SW 1271 (cell line): ENCODE data around the gene LYRM4.
A peak's percentile ranks its signal among the peaks of the same experiment; 100 is the strongest.

Source experiments
- DNase-seq, 2 experiments: peaks; one replicate each; lab custom pipeline; 2025; lab: John Stamatoyannopoulos, UW

Gene LYRM4

GRCh38 chr6:5280920-5281319 lies 20.2 kb upstream of the LYRM4 start:
- DNase-seq = no peak

- DNase-seq = no peak
Measured at GRCh38 chr6:5279891-5280338, 19.2 kb upstream of the LYRM4 start.

GRCh38 chr6:5278565-5279120 lies 17.9 kb upstream of the LYRM4 start:
- DNase-seq = no peak

- no peak for DNase-seq
Measured at GRCh38 chr6:5278047-5278446, 17.3 kb upstream of the LYRM4 start.

- DNase-seq = no peak
Measured at GRCh38 chr6:5277589-5277988, 16.8 kb upstream of the LYRM4 start.

- no peak for DNase-seq
Measured at GRCh38 chr6:5276581-5276980, 15.8 kb upstream of the LYRM4 start.

GRCh38 chr6:5275497-5275896 lies 14.7 kb upstream of the LYRM4 start:
- peak in 1 of 2 experiments; percentile 9 for DNase-seq

GRCh38 chr6:5274231-5274630 lies 13.5 kb upstream of the LYRM4 start:
- DNase-seq = no peak

- DNase-seq = no peak
Measured at GRCh38 chr6:5271926-5272325, 11.2 kb upstream of the LYRM4 start.

GRCh38 chr6:5270093-5270680 lies 9.4 kb upstream of the LYRM4 start:
- no peak for DNase-seq

- DNase-seq = no peak
Measured at GRCh38 chr6:5266423-5266822, 5.7 kb upstream of the LYRM4 start.

- DNase-seq = peak in 1 of 2 experiments; percentile 51
Measured at GRCh38 chr6:5261545-5262109, 877 bp upstream of the LYRM4 start.

- peak; percentile 29 to 68 for DNase-seq
Measured at GRCh38 chr6:5260111-5260620, 584 bp downstream of the LYRM4 start.

GRCh38 chr6:5259428-5259827 lies 1.3 kb downstream of the LYRM4 start:
- DNase-seq = no peak

- DNase-seq = no peak
Measured at GRCh38 chr6:5257400-5257799, 3.4 kb downstream of the LYRM4 start.

- no peak for DNase-seq
Measured at GRCh38 chr6:5256952-5257351, 3.8 kb downstream of the LYRM4 start.

- no peak for DNase-seq
Measured at GRCh38 chr6:5250911-5251310, 9.8 kb downstream of the LYRM4 start.

GRCh38 chr6:5250451-5250850 lies 10.3 kb downstream of the LYRM4 start:
- DNase-seq = no peak

- DNase-seq = no peak
Measured at GRCh38 chr6:5249451-5250122, 11.2 kb downstream of the LYRM4 start.

- DNase-seq = no peak
Measured at GRCh38 chr6:5248302-5249098, 12.2 kb downstream of the LYRM4 start.

- no peak for DNase-seq
Measured at GRCh38 chr6:5247201-5247600, 13.5 kb downstream of the LYRM4 start.
